GM23338 (cell line): ENCODE data around the gene UGP2. TPM values are rescaled to one million over a fixed set of nuclear protein-coding genes. Genes with fewer than 3 reads are reported as not detected.

Source experiments
- ATAC-seq: fragments of 200-7000 bp; cut with Tn5 transposase; 3 replicates; pipeline ENCODE4 v1.9.1; 2020
- DNase-seq: peaks from one replicate; pipeline ENCODE4 v3.0.0-alpha.2; 2015; ENCODE audit warnings: low spot score
- H2AFZ ChIP-seq: fragments of 200-600 bp; sonication (generic); 2 replicates; pipeline ENCODE4 v1.8.0; 2016; ENCODE audit warnings: antibody characterized with exemption, mild to moderate bottlenecking, moderate library complexity
- H3F3A ChIP-seq: fragments of 200-600 bp; sonication (generic); replicated peaks from 2 replicates; pipeline ENCODE4 v1.8.0; 2017; ENCODE audit warnings: antibody characterized with exemption, mixed run types, low read depth
- H3K27ac ChIP-seq: fragments of 200-600 bp; sonication (generic); 2 replicates; pipeline ENCODE4 v1.6.1; 2016; ENCODE audit warnings: low read depth
- H3K27me3 ChIP-seq: fragments of 200-600 bp; sonication (generic); 2 replicates; pipeline ENCODE4 v1.8.0; 2016; ENCODE audit warnings: mild to moderate bottlenecking, mixed run types, moderate library complexity; ENCODE audit not compliant: insufficient read depth
- H3K36me3 ChIP-seq: fragments of 200-600 bp; sonication (generic); 2 replicates; pipeline ENCODE4 v1.8.0; 2016; ENCODE audit warnings: mild to moderate bottlenecking; ENCODE audit not compliant: insufficient read depth
- H3K4me1 ChIP-seq: fragments of 200-600 bp; sonication (generic); 2 replicates; pipeline ENCODE4 v1.8.0; 2016; ENCODE audit warnings: mild to moderate bottlenecking, moderate library complexity; ENCODE audit not compliant: insufficient read depth
- H3K4me2 ChIP-seq: fragments of 200-600 bp; sonication (generic); 2 replicates; pipeline ENCODE4 v1.7.1; 2017; ENCODE audit warnings: mixed run types
- H3K4me3 ChIP-seq: fragments of 200-600 bp; sonication (generic); 2 replicates; pipeline ENCODE4 v1.6.1; 2016; ENCODE audit warnings: mixed run types
- H3K79me2 ChIP-seq: fragments of 200-600 bp; sonication (generic); replicated peaks from 2 replicates; pipeline ENCODE4 v1.8.0; 2017; ENCODE audit warnings: mild to moderate bottlenecking; ENCODE audit not compliant: insufficient read depth
- H3K9me2 ChIP-seq: fragments of 200-600 bp; sonication (generic); 2 replicates; pipeline ENCODE4 v1.8.0; 2017; ENCODE audit not compliant: insufficient read depth
- H4K20me1 ChIP-seq: fragments of 200-600 bp; sonication (generic); replicated peaks from 2 replicates; pipeline ENCODE4 v1.8.0; 2017; ENCODE audit warnings: mild to moderate bottlenecking; ENCODE audit not compliant: insufficient read depth
- H3K27ac Mint-ChIP-seq: 2 replicates; pipeline ENCODE4 v1.8.0; 2020; ENCODE audit warnings: inconsistent platforms, mild to moderate bottlenecking, moderate library complexity, mixed read lengths
- H3K27me3 Mint-ChIP-seq: 3 replicates; pipeline ENCODE4 v1.8.0; 2022; ENCODE audit warnings: low read depth, mild to moderate bottlenecking, moderate library complexity, mixed read lengths, inconsistent platforms; ENCODE audit not compliant: insufficient read depth, poor library complexity
- H3K36me3 Mint-ChIP-seq: 3 replicates; pipeline ENCODE4 v1.8.0; 2021; ENCODE audit warnings: low read depth, mild to moderate bottlenecking, inconsistent platforms, moderate library complexity, mixed read lengths
- H3K4me1 Mint-ChIP-seq: 3 replicates; pipeline ENCODE4 v1.8.0; 2020; ENCODE audit warnings: mild to moderate bottlenecking, inconsistent platforms, mixed read lengths
- H3K4me3 Mint-ChIP-seq: 3 replicates; pipeline ENCODE4 v1.8.0; 2021; ENCODE audit warnings: moderate library complexity, mild to moderate bottlenecking, inconsistent platforms, mixed read lengths
- H3K9me3 Mint-ChIP-seq: 3 replicates; pipeline ENCODE4 v1.8.0; 2020; ENCODE audit warnings: moderate library complexity, mild to moderate bottlenecking, inconsistent platforms, mixed read lengths
- CREB1 ChIP-seq: fragments of 250-450 bp; sonication (Bioruptor Pico); IDR thresholded peaks from 2 replicates; pipeline ENCODE4 v1.5.0; 2020; ENCODE audit warnings: low read depth, mild to moderate bottlenecking, moderate library complexity
- EZH2 ChIP-seq: fragments of 200-600 bp; sonication (generic); IDR thresholded peaks from one replicate; pipeline ENCODE4 v1.8.0; 2017; ENCODE audit warnings: antibody characterized with exemption, mild to moderate bottlenecking, low read depth; ENCODE audit not compliant: unreplicated experiment
- JUNB ChIP-seq: IDR thresholded peaks from one replicate; pipeline ENCODE4 v1.6.1; 2016; ENCODE audit warnings: antibody characterized with exemption; ENCODE audit not compliant: unreplicated experiment
- NANOG ChIP-seq: IDR thresholded peaks from 2 replicates; pipeline ENCODE4 v1.6.1; 2016; ENCODE audit warnings: antibody characterized with exemption, borderline replicate concordance
- POLR2AphosphoS5 ChIP-seq: IDR thresholded peaks from 2 replicates; pipeline ENCODE4 v1.6.1; 2016; ENCODE audit warnings: antibody characterized with exemption, low read depth
- polyA plus RNA-seq: library from polyadenylated mRNA; unstranded; fragments of >200 nt; fragmentation: Nextera tagmentation; extraction: Ambion mirVana; gene quantifications from 2 replicates; pipeline ENCODE4 v1.2.1, GENCODE V29; 2016
- total RNA-seq: library from RNA; depleted of rRNA; stranded (reverse); fragments of >200 nt; shearing (Covaris generic); gene quantifications from 2 replicates; pipeline ENCODE4 v1.2.3, GENCODE V29; 2014
- TF ChIP-seq, protein P1 (sequence below): IDR thresholded peaks from 2 replicates; pipeline ENCODE4 v1.6.1; 2016; ENCODE audit warnings: antibody characterized with exemption
- TF ChIP-seq, protein P2 (sequence below): fragments of 250-450 bp; sonication (Bioruptor Pico); IDR thresholded peaks from 2 replicates; pipeline ENCODE4 v1.5.0; 2020; ENCODE audit warnings: mild to moderate bottlenecking, moderate library complexity
- TF ChIP-seq, protein P3 (sequence below), 2 experiments: fragments of 200-600 bp in 1 of 2; sonication (generic) in 1 of 2; conservative IDR thresholded peaks; 2 replicates each; pipeline versions ENCODE4 v1.5.1 to v1.6.1; 2016 to 2017; ENCODE audit warnings: antibody characterized with exemption in 2 of 2, low read depth in 2 of 2, mild to moderate bottlenecking in 2 of 2, moderate library complexity in 1 of 2
- TF ChIP-seq, protein P4 (sequence below): IDR thresholded peaks from one replicate; pipeline ENCODE4 v1.6.1; 2018; ENCODE audit warnings: antibody characterized with exemption; ENCODE audit not compliant: unreplicated experiment

Gene UGP2
- total and polyA plus RNA-seq, 2 experiments from 2014 or later = 744 to 943 TPM

DNA sequence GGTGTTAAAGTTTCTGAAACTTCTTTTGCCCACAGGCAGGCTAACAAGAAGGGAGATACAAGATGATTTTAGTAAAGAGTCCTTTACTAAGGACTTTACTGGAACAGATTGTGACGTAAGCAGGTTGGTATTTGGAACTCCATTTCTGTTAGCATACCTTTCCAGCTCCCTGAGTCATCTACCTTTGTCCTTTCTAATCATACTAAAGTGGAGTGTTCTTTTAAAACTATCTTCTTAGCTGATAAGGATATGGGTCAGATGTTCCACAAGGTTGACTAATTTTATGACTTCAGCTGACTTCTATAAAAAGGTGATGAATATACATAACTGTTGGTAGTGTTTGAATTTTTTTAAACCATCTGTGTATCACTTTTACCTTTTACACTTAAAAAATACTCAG is 21.1 kb downstream of the UGP2 start:
- H3K4me1 Mint-ChIP-seq = peaks cover 45% of the 10 kb centered on the region
- DNase-seq (no peak), ATAC-seq (no peak)
- peaks cover 93% of the 10 kb centered on the region for H3K36me3 Mint-ChIP-seq
- H3K4me1 ChIP-seq = peaks cover 40% of the 10 kb centered on the region
- H3K27ac ChIP-seq = peak overlapping the region; percentile 41; the same call in 1 of the 2 replicates
- H2AFZ ChIP-seq = no peak overlapping the region
- no peak overlapping the region for H3K4me3 ChIP-seq
- peaks cover 61% of the 10 kb centered on the region for H4K20me1 ChIP-seq
- H3K4me3 Mint-ChIP-seq = no peak overlapping the region
- H3K27ac Mint-ChIP-seq = peak overlapping the region; percentile 75; the same call in 1 of the 2 replicates
- no peaks in the 10 kb centered on the region for H3K9me3 Mint-ChIP-seq
- H3K79me2 ChIP-seq = peaks cover 98% of the 10 kb centered on the region
- H3K27me3 ChIP-seq = no peaks in the 10 kb centered on the region
- H3K27me3 Mint-ChIP-seq = no peaks in the 10 kb centered on the region
- H3K9me2 ChIP-seq = no peaks in the 10 kb centered on the region
- peaks cover 71% of the 10 kb centered on the region for H3K36me3 ChIP-seq
- no peak overlapping the region for H3K4me2 ChIP-seq
- 0 out of 2 replicates have a peak, but pooled peaks cover 6% of the 10 kb centered on the region for H3F3A ChIP-seq
- TF ChIP-seq, protein P1, sequence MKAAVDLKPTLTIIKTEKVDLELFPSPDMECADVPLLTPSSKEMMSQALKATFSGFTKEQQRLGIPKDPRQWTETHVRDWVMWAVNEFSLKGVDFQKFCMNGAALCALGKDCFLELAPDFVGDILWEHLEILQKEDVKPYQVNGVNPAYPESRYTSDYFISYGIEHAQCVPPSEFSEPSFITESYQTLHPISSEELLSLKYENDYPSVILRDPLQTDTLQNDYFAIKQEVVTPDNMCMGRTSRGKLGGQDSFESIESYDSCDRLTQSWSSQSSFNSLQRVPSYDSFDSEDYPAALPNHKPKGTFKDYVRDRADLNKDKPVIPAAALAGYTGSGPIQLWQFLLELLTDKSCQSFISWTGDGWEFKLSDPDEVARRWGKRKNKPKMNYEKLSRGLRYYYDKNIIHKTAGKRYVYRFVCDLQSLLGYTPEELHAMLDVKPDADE = no peak
- TF ChIP-seq, protein P2, sequence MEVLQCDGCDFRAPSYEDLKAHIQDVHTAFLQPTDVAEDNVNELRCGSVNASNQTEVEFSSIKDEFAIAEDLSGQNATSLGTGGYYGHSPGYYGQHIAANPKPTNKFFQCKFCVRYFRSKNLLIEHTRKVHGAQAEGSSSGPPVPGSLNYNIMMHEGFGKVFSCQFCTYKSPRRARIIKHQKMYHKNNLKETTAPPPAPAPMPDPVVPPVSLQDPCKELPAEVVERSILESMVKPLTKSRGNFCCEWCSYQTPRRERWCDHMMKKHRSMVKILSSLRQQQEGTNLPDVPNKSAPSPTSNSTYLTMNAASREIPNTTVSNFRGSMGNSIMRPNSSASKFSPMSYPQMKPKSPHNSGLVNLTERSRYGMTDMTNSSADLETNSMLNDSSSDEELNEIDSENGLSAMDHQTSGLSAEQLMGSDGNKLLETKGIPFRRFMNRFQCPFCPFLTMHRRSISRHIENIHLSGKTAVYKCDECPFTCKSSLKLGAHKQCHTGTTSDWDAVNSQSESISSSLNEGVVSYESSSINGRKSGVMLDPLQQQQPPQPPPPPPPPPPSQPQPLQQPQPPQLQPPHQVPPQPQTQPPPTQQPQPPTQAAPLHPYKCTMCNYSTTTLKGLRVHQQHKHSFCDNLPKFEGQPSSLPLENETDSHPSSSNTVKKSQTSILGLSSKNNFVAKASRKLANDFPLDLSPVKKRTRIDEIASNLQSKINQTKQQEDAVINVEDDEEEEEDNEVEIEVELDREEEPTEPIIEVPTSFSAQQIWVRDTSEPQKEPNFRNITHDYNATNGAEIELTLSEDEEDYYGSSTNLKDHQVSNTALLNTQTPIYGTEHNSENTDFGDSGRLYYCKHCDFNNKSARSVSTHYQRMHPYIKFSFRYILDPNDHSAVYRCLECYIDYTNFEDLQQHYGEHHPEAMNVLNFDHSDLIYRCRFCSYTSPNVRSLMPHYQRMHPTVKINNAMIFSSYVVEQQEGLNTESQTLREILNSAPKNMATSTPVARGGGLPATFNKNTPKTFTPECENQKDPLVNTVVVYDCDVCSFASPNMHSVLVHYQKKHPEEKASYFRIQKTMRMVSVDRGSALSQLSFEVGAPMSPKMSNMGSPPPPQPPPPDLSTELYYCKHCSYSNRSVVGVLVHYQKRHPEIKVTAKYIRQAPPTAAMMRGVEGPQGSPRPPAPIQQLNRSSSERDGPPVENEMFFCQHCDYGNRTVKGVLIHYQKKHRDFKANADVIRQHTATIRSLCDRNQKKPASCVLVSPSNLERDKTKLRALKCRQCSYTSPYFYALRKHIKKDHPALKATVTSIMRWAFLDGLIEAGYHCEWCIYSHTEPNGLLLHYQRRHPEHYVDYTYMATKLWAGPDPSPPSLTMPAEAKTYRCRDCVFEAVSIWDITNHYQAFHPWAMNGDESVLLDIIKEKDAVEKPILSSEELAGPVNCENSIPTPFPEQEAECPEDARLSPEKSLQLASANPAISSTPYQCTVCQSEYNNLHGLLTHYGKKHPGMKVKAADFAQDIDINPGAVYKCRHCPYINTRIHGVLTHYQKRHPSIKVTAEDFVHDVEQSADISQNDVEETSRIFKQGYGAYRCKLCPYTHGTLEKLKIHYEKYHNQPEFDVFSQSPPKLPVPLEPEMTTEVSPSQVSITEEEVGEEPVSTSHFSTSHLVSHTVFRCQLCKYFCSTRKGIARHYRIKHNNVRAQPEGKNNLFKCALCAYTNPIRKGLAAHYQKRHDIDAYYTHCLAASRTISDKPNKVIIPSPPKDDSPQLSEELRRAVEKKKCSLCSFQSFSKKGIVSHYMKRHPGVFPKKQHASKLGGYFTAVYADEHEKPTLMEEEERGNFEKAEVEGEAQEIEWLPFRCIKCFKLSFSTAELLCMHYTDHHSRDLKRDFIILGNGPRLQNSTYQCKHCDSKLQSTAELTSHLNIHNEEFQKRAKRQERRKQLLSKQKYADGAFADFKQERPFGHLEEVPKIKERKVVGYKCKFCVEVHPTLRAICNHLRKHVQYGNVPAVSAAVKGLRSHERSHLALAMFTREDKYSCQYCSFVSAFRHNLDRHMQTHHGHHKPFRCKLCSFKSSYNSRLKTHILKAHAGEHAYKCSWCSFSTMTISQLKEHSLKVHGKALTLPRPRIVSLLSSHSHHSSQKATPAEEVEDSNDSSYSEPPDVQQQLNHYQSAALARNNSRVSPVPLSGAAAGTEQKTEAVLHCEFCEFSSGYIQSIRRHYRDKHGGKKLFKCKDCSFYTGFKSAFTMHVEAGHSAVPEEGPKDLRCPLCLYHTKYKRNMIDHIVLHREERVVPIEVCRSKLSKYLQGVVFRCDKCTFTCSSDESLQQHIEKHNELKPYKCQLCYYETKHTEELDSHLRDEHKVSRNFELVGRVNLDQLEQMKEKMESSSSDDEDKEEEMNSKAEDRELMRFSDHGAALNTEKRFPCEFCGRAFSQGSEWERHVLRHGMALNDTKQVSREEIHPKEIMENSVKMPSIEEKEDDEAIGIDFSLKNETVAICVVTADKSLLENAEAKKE = no peak
- TF ChIP-seq JUNB = no peak
- TF ChIP-seq, protein P3, sequence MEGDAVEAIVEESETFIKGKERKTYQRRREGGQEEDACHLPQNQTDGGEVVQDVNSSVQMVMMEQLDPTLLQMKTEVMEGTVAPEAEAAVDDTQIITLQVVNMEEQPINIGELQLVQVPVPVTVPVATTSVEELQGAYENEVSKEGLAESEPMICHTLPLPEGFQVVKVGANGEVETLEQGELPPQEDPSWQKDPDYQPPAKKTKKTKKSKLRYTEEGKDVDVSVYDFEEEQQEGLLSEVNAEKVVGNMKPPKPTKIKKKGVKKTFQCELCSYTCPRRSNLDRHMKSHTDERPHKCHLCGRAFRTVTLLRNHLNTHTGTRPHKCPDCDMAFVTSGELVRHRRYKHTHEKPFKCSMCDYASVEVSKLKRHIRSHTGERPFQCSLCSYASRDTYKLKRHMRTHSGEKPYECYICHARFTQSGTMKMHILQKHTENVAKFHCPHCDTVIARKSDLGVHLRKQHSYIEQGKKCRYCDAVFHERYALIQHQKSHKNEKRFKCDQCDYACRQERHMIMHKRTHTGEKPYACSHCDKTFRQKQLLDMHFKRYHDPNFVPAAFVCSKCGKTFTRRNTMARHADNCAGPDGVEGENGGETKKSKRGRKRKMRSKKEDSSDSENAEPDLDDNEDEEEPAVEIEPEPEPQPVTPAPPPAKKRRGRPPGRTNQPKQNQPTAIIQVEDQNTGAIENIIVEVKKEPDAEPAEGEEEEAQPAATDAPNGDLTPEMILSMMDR (conservative IDR thresholded peaks at IDR 0.05; ENCODE audit: low read depth in 2 of 2) = no peak
- TF ChIP-seq, protein P4, sequence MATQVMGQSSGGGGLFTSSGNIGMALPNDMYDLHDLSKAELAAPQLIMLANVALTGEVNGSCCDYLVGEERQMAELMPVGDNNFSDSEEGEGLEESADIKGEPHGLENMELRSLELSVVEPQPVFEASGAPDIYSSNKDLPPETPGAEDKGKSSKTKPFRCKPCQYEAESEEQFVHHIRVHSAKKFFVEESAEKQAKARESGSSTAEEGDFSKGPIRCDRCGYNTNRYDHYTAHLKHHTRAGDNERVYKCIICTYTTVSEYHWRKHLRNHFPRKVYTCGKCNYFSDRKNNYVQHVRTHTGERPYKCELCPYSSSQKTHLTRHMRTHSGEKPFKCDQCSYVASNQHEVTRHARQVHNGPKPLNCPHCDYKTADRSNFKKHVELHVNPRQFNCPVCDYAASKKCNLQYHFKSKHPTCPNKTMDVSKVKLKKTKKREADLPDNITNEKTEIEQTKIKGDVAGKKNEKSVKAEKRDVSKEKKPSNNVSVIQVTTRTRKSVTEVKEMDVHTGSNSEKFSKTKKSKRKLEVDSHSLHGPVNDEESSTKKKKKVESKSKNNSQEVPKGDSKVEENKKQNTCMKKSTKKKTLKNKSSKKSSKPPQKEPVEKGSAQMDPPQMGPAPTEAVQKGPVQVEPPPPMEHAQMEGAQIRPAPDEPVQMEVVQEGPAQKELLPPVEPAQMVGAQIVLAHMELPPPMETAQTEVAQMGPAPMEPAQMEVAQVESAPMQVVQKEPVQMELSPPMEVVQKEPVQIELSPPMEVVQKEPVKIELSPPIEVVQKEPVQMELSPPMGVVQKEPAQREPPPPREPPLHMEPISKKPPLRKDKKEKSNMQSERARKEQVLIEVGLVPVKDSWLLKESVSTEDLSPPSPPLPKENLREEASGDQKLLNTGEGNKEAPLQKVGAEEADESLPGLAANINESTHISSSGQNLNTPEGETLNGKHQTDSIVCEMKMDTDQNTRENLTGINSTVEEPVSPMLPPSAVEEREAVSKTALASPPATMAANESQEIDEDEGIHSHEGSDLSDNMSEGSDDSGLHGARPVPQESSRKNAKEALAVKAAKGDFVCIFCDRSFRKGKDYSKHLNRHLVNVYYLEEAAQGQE = no peak
- TF ChIP-seq CREB1 = no peak
- TF ChIP-seq POLR2AphosphoS5 = no peak
- no peak for TF ChIP-seq EZH2
- TF ChIP-seq NANOG = no peak
